HG03571 (cell line): ENCODE data around the gene WDR86.

Experiments used
- ATAC-seq: cut with Tn5 transposase; IDR thresholded peaks from one replicate; pipeline ENCODE4 v1.9.1; 2021; ENCODE audit not compliant: unreplicated experiment

WDR86 gene

GRCh38 chr7:151363182-151363581 lies 46.7 kb downstream of the WDR86 start:
- ATAC-seq = no peak

GRCh38 chr7:151361193-151361959 lies 48.5 kb downstream of the WDR86 start:
- ATAC-seq = no peak

- ATAC-seq = no peak
Measured at GRCh38 chr7:151352512-151352911, 57.3 kb downstream of the WDR86 start.

- ATAC-seq = peak; percentile 34
Measured at GRCh38 chr7:151351967-151352366, 57.9 kb downstream of the WDR86 start.

DNA sequence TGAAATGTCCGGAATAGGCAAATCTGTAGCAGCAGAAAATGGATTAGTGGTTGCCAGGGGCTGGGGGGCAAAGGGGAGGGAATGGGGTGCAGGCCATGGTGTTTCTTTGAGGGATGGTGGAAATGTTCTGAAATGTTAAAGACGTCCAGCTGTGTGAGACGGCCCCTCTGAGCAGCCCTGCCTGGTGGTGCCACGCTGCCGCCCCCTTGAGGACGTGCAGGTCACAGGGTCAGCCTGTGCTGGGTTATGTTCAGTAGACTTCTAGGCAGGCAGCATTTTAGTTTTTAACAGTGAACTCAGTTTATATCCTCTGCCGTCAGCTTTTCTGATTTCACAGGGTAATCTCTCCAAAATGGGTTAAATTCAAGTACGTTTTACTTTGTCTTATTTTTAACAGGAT lies 58.8 kb downstream of the WDR86 start:
- no peak for ATAC-seq

GRCh38 chr7:151349507-151349853 lies 60.4 kb downstream of the WDR86 start:
- ATAC-seq = peak; percentile 36

- no peak for ATAC-seq
Measured at GRCh38 chr7:151348970-151349369, 60.9 kb downstream of the WDR86 start.

DNA sequence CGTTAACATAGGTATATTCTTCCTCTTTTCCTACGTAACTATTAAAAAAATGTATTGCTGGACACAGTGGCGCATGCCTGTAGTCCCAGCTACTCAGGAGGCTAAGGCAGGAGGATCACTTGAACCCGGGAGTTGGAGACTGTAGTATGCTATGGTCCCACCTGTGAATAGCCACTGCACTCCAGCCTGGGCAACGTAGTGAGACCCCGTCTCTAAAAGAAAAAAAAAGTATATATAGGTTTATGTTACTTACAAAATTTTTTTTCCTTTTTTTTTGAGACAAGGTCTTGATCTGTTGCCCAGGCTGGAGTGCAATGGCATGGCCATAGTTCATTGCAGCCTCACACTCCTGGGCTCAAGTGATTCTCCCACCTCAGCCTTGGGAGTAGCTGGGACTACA lies 62.6 kb downstream of the WDR86 start:
- ATAC-seq = no peak

GRCh38 chr7:151346470-151346769 lies 63.4 kb downstream of the WDR86 start:
- no peak for ATAC-seq

GRCh38 chr7:151345576-151346469 lies 64.0 kb downstream of the WDR86 start:
- no peak for ATAC-seq

DNA sequence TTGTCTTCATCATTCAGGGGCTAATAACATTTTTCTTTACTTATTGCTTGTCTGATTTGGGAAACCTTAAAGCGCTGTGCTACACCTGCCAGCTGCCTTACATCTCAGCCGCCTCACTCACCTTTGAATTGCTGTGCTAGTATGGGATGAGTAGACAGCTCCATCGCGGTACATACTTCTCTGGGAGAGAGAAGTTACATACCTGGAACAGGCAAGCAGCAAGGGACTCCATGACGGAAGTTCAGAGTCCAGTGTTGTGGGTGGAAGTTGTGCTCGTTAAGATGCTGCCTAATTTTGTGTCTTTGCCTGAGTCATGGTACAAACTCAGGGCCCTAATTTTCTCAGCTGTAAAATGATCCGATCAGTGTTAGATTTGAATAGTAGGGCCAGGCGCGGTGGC lies 66.3 kb downstream of the WDR86 start:
- ATAC-seq = no peak

GRCh38 chr7:151342811-151343210 lies 67.0 kb downstream of the WDR86 start:
- ATAC-seq = no peak

- peak; percentile 57 for ATAC-seq
Measured at GRCh38 chr7:151342102-151342646, 67.7 kb downstream of the WDR86 start.

DNA sequence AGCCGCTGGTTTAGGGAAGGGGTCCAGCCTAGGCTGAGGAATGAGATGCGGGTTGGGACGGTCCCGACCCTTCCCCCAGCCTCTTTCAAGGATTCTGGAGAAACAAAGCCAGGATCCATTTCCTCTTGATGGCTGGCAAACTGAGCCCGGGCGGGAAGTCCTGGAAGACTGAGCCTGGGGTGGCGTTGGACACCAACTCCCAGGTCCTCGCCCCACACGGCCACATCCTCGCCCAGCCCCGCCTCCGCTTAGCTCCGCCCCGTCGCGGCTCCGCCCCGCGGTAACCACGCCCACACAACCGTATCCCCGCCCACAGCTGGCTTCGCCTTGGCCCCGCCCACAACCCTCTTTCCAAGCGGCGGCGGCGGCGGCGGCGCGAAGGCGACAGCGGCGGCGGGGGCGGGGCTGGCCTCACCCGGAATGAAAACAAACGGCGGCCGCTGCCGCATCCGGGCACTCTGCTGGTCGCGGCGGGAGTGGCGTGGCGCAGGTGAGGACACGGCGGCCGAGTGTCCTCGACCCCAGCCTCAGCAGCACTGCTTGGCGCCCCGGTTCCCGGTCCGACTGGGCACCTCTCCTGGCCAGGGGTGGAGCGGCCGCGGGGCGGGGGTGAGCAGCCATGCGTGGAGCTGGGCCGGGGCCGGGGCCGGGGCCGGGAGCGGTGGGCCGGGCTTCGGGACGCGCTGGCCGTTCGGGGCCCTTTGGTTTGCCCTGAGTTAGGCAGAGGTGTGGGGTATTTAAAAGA lies 68.3 kb downstream of the WDR86 start, which contains the start of gene NUB1:
NUB1 (plus strand) TSS at position 456 of the 745 bp plus-strand sequence. CDS start 3,538 bp downstream, outside the sequence.
- peak; percentile 50 for ATAC-seq

DNA sequence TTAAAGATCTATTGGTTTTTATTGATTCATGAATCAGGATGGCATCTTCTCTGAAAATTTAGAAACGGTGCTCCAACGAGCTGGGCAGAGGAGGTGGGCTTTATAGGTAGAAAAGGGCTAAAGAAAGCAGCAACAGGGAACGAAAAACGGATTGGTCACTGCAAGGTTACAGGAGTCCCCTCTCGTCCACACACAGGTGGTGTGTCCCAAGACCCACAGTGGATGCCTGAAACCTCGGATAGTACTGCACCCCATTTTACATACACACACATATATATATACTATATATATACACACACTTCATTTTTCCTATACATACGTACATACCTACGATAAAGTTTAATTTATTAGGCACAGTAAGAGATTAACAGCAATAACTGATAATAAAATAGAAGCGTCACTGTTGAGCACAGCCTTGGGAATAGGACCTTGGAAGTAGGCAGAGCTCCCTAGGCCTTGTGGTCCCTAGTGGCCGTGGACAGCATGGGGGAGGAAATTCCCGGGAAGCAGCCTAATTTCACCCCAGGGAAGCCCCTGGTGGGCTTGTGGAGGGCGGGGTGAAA lies 69.0 kb downstream of the WDR86 start:
- ATAC-seq = no peak

DNA sequence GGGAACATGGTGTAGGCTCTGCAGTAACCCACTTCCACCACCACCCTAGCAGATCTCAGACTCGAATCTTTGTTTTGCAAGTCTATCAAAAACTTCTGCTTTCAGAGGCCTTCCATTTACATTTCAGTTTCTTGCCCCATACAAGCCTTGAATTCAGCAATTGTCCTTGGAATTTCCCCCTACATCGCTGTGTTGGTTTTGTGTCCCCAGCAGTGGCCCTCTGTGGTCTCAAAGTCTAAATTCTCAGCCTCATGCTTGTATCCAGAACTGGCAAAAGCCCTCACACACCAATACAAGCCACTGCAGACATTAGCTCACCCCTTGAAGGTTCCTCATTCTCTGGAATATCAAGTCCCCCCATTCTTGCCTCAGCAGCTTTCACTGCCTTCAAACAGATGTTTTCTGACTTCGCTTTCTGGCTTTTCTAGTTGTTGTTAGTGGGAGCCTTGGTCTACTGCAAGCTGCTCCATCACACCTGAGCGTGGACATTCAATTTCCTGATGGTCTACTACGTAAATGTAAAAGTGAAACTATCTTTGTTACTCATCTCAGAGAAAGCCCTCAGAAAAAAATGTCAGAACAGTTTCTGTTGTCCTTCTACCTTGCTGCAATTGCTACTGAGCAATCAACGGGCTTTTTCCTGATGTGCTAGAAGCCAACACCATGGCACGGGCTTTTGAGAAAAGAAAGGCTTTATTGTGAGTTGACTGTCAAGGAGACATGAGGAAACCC lies 70.0 kb downstream of the WDR86 start:
- ATAC-seq = peak; percentile 36

DNA sequence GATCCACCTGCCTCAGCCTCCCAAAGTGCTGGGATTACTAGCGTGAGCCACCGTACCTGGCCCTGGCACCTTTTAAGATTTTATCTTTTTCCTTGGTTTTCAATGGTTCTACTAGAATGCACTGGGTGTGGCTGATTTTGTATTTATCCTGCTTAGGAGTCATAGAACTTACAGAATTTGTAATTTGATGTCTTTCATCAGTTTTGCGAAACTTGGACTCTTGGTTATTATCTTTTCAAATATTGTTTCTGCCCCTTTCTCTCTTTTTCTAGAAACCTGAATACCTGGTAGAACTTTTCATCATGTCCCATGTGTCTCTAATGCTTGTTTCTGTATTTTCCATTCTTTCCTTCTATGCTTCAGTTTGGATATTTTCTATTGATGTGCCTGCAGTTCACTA lies 71.0 kb downstream of the WDR86 start:
- no peak for ATAC-seq

GRCh38 chr7:151337346-151337745 lies 72.5 kb downstream of the WDR86 start:
- no peak for ATAC-seq

DNA sequence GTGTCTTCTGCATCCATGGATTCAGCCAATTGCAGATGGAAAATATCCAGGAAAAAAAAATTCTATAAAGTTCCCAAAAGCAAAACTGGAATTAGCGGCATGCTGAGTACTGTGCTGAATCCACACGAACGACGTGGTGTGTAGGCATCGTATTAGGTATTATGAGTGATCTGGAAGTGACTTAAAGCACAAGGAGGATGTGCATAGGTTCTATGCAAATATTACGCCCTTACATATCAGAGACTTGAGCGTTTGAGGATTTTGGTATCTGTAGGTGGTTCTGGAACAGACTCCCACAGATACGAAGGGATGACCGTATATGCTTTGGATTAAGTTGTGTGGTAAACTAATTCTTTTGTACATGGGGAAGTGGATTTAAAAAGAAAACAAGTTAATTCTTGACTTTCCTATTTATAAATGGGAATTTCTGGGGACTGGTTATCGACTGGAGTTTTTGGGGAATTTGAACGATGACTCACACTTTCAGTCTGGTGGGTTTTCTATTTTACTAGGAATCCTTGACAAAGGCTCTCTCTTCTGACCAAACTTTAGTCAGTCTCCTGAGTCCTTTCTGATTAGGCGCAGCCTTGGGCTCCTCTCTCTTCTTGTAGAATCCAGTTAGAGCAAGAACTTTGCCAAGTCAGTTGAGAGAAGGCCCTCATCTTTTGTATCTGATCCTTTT lies 73.7 kb downstream of the WDR86 start:
- ATAC-seq = no peak

GRCh38 chr7:151334628-151335027 lies 75.2 kb downstream of the WDR86 start:
- no peak for ATAC-seq
